Measurements from ENCODE around the gene SUV39H1.
A peak's percentile ranks its signal among the peaks of the same experiment; 100 is the strongest.

Gene SUV39H1

GRCh38 chrX:48720577-48721250 is 24.2 kb downstream of the SUV39H1 start:
- H3K27me3 ChIP-seq (ENCODE audit: control insufficient read depth, insufficient read depth, low read length), result no peaks in the 10 kb centered on the region

DNA sequence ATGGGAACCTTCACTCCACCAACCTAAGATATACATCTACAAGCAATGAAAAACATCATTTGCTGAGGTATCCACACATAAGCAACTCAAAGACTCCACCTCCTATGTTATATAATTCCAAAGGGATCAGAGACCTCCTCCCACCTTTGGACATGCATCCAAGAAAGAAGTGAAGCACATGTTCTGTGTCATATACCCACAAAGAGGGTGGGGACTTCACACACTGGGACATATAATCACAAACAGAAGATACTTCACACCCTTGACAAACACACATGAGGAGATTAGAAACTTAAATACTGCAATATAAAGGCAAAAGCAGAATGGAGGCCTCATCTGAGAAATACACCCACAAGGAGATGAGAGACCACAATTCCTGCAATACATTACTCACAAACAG is 25.4 kb downstream of the SUV39H1 start:
- Histone ChIP-seq H3K4me1 (ENCODE audit: control insufficient read depth, insufficient read depth, low read length) (no peaks in the 10 kb centered on the region), H3K9me3 (ENCODE audit: control insufficient read depth, low read length) (no peaks in the 10 kb centered on the region), H3K9ac (ENCODE audit: low read length) (no peak overlapping the region), H3K27me3 (ENCODE audit: control insufficient read depth, insufficient read depth, low read length) (no peaks in the 10 kb centered on the region), H3K4me3 (ENCODE audit: low read length) (no peak overlapping the region), H3K36me3 (ENCODE audit: control insufficient read depth, insufficient read depth, low read length) (no peaks in the 10 kb centered on the region)

More at GRCh38 chrX:48720577-48721250, 24.2 kb downstream of the SUV39H1 start:
- Histone ChIP-seq H3K4me1 (ENCODE audit: control insufficient read depth, insufficient read depth, low read length) (no peaks in the 10 kb centered on the region), H3K36me3 (ENCODE audit: control insufficient read depth, insufficient read depth, low read length) (no peaks in the 10 kb centered on the region), H3K9me3 (ENCODE audit: control insufficient read depth, low read length) (no peaks in the 10 kb centered on the region), H3K4me3 (ENCODE audit: low read length) (no peak overlapping the region), H3K9ac (ENCODE audit: low read length) (no peak overlapping the region)

DNA sequence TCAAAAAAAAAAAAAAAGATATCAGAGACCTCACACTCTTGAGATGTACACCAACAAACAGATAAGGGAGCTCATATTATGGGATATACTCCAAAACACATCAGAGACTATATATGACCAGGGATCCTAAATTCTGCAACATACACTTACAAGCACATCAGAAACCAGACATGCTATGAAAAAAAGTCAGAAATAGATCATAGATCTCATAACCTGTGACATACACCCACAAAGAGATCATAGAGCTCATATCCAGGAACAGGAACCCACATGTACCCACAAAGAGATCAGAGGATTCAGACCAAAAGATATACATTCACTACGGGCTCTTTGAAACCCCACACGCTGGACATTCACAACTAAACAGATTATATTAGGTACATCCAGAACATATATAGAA is 30.1 kb downstream of the SUV39H1 start:
- no peaks in the 10 kb centered on the region for H3K4me1 ChIP-seq (ENCODE audit: control insufficient read depth, insufficient read depth, low read length)
- no peaks in the 10 kb centered on the region for H3K36me3 ChIP-seq (ENCODE audit: control insufficient read depth, insufficient read depth, low read length)
- H3K4me3 ChIP-seq (ENCODE audit: low read length), result no peak overlapping the region
- H3K27me3 ChIP-seq (ENCODE audit: control insufficient read depth, insufficient read depth, low read length), result no peaks in the 10 kb centered on the region
- no peaks in the 10 kb centered on the region for H3K9me3 ChIP-seq (ENCODE audit: control insufficient read depth, low read length)
- H3K9ac ChIP-seq (ENCODE audit: low read length), result no peak overlapping the region

- Histone ChIP-seq H3K27me3 (ENCODE audit: control insufficient read depth, insufficient read depth, low read length) (no peaks in the 10 kb centered on the region), H3K9me3 (ENCODE audit: control insufficient read depth, low read length) (no peaks in the 10 kb centered on the region), H3K4me1 (ENCODE audit: control insufficient read depth, insufficient read depth, low read length) (no peaks in the 10 kb centered on the region), H3K4me3 (ENCODE audit: low read length) (no peak overlapping the region), H3K9ac (ENCODE audit: low read length) (no peak overlapping the region), H3K36me3 (ENCODE audit: control insufficient read depth, insufficient read depth, low read length) (no peaks in the 10 kb centered on the region)
Measured at GRCh38 chrX:48728653-48729052, 32.1 kb downstream of the SUV39H1 start.

- Histone ChIP-seq H3K9ac (ENCODE audit: low read length) (peak overlapping the region; percentile 15), H3K27me3 (ENCODE audit: control insufficient read depth, insufficient read depth, low read length) (no peaks in the 10 kb centered on the region), H3K36me3 (ENCODE audit: control insufficient read depth, insufficient read depth, low read length) (no peaks in the 10 kb centered on the region), H3K4me3 (ENCODE audit: low read length) (no peak overlapping the region), H3K4me1 (ENCODE audit: control insufficient read depth, insufficient read depth, low read length) (peaks cover 8% of the 10 kb centered on the region), H3K9me3 (ENCODE audit: control insufficient read depth, low read length) (no peaks in the 10 kb centered on the region)
Measured at GRCh38 chrX:48736303-48736702, 39.8 kb downstream of the SUV39H1 start.

DNA sequence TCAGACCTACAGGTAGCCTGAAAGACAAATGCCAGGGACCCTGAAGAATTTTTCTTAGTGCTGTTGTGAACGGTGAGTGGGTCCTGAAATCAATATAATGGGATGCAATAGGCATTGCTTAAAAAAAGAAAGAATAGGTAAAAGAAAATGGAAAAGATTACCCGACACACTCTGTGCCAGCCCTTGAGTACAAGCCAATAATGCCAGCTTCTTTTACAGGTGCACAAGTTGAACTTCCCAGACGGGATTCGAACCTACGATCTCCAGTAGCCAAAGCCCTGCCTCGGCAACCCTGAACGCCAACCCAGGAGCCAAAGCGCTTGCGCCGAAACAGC is 40.3 kb downstream of the SUV39H1 start:
- Histone ChIP-seq H3K9me3 (ENCODE audit: control insufficient read depth, low read length) (no peaks in the 10 kb centered on the region), H3K4me3 (ENCODE audit: low read length) (no peak overlapping the region), H3K4me1 (ENCODE audit: control insufficient read depth, insufficient read depth, low read length) (peaks cover 8% of the 10 kb centered on the region), H3K9ac (ENCODE audit: low read length) (peak overlapping the region; percentile 15), H3K36me3 (ENCODE audit: control insufficient read depth, insufficient read depth, low read length) (no peaks in the 10 kb centered on the region), H3K27me3 (ENCODE audit: control insufficient read depth, insufficient read depth, low read length) (no peaks in the 10 kb centered on the region)

DNA sequence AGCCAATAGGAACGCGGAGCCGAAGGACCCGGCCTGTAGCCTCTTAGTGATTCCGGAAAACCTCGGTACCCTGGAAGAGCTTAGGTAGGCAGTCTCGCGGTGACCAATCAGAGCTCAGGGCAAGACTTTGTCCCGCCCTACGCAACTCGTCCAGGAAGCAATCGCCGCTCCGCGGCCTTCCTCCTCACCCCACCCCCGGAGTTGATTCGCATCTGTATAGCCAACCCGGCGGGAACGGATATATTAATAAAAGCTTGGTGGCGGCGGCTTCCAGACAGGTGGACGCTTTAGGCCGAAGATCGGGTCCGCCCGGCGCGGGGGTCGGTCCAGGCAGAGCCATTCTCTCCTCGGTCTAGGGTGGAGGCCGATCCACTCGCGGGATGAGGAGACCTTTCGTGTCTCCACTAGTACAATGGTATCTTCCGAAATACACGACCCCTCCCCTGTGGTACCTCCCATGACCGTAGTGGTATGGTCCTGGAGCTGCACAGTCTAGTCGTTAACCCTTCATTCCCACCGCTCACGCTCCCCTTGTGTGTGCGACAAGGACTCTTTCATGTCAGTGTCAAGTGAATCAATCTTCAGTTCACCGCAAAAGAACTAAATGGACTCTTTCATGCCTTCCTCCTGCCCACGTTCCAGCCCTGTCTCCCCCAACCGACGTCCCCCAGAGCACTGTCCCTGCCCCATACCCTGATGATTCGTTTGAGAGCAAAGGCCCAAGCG is 40.8 kb downstream of the SUV39H1 start:
- H3K9me3 ChIP-seq (ENCODE audit: control insufficient read depth, low read length), result no peaks in the 10 kb centered on the region
- H3K4me3 ChIP-seq (ENCODE audit: low read length), result peak overlapping the region; percentile 82
- H3K4me1 ChIP-seq (ENCODE audit: control insufficient read depth, insufficient read depth, low read length), result peaks cover 8% of the 10 kb centered on the region
- no peaks in the 10 kb centered on the region for H3K36me3 ChIP-seq (ENCODE audit: control insufficient read depth, insufficient read depth, low read length)
- peak overlapping the region; percentile 88 for H3K9ac ChIP-seq (ENCODE audit: low read length)
- H3K27me3 ChIP-seq (ENCODE audit: control insufficient read depth, insufficient read depth, low read length), result no peaks in the 10 kb centered on the region

GRCh38 chrX:48737940-48738339 is 41.4 kb downstream of the SUV39H1 start:
- Histone ChIP-seq H3K4me1 (ENCODE audit: control insufficient read depth, insufficient read depth, low read length) (peaks cover 8% of the 10 kb centered on the region), H3K27me3 (ENCODE audit: control insufficient read depth, insufficient read depth, low read length) (no peaks in the 10 kb centered on the region), H3K36me3 (ENCODE audit: control insufficient read depth, insufficient read depth, low read length) (no peaks in the 10 kb centered on the region), H3K9me3 (ENCODE audit: control insufficient read depth, low read length) (no peaks in the 10 kb centered on the region), H3K9ac (ENCODE audit: low read length) (peak overlapping the region; percentile 88), H3K4me3 (ENCODE audit: low read length) (peak overlapping the region; percentile 82)

- H3K9me3 ChIP-seq (ENCODE audit: control insufficient read depth, low read length), result no peaks in the 10 kb centered on the region
- peaks cover 4% of the 10 kb centered on the region for H3K4me1 ChIP-seq (ENCODE audit: control insufficient read depth, insufficient read depth, low read length)
- no peaks in the 10 kb centered on the region for H3K27me3 ChIP-seq (ENCODE audit: control insufficient read depth, insufficient read depth, low read length)
- H3K36me3 ChIP-seq (ENCODE audit: control insufficient read depth, insufficient read depth, low read length), result no peaks in the 10 kb centered on the region
- no peak overlapping the region for H3K4me3 ChIP-seq (ENCODE audit: low read length)
- H3K9ac ChIP-seq (ENCODE audit: low read length), result no peak overlapping the region
Measured at GRCh38 chrX:48741834-48742233, 45.3 kb downstream of the SUV39H1 start.

GRCh38 chrX:48745222-48745621 is 48.7 kb downstream of the SUV39H1 start:
- H3K9me3 ChIP-seq (ENCODE audit: control insufficient read depth, low read length), result no peaks in the 10 kb centered on the region
- no peaks in the 10 kb centered on the region for H3K36me3 ChIP-seq (ENCODE audit: control insufficient read depth, insufficient read depth, low read length)
- H3K27me3 ChIP-seq (ENCODE audit: control insufficient read depth, insufficient read depth, low read length), result no peaks in the 10 kb centered on the region
- H3K9ac ChIP-seq (ENCODE audit: low read length), result no peak overlapping the region
- H3K4me1 ChIP-seq (ENCODE audit: control insufficient read depth, insufficient read depth, low read length), result no peaks in the 10 kb centered on the region
- no peak overlapping the region for H3K4me3 ChIP-seq (ENCODE audit: low read length)

- H3K4me1 ChIP-seq (ENCODE audit: control insufficient read depth, insufficient read depth, low read length), result no peaks in the 10 kb centered on the region
- no peaks in the 10 kb centered on the region for H3K9me3 ChIP-seq (ENCODE audit: control insufficient read depth, low read length)
- no peaks in the 10 kb centered on the region for H3K36me3 ChIP-seq (ENCODE audit: control insufficient read depth, insufficient read depth, low read length)
- H3K9ac ChIP-seq (ENCODE audit: low read length), result no peak overlapping the region
- H3K4me3 ChIP-seq (ENCODE audit: low read length), result no peak overlapping the region
- H3K27me3 ChIP-seq (ENCODE audit: control insufficient read depth, insufficient read depth, low read length), result no peaks in the 10 kb centered on the region
Measured at GRCh38 chrX:48747415-48748016, 51.0 kb downstream of the SUV39H1 start.

DNA sequence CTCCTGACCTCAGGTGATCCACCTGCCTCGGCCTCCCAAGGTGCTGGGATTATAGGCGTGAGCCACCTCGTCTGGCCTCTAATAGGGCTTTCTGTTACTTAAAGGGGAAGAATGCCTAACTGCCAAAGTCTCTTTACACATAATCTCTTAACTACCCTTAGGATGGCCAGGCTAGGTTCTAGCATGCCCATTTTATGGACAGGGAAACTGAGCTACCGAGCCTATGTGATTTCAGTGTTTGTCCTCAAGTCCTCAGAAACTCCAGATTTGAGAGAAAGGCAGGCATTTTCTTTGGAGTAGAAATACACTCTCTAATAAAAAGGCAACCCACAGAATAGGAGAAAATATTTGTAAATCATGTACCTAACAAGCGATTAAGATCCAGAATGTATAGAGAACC is 52.6 kb downstream of the SUV39H1 start:
- no peaks in the 10 kb centered on the region for H3K4me1 ChIP-seq (ENCODE audit: control insufficient read depth, insufficient read depth, low read length)
- no peaks in the 10 kb centered on the region for H3K27me3 ChIP-seq (ENCODE audit: control insufficient read depth, insufficient read depth, low read length)
- H3K4me3 ChIP-seq (ENCODE audit: low read length), result no peak overlapping the region
- H3K9ac ChIP-seq (ENCODE audit: low read length), result no peak overlapping the region
- no peaks in the 10 kb centered on the region for H3K9me3 ChIP-seq (ENCODE audit: control insufficient read depth, low read length)
- no peaks in the 10 kb centered on the region for H3K36me3 ChIP-seq (ENCODE audit: control insufficient read depth, insufficient read depth, low read length)

Data from mucosa of stomach (tissue), 1 donor.